Sigmoid colon (tissue), 7 donors: ENCODE data around the gene AP2A1. TPM values are rescaled to one million over a fixed set of nuclear protein-coding genes. Genes with fewer than 3 reads are reported as not detected.

Experiments used
- DNase-seq: peaks from one replicate; pipeline ENCODE4 v3.0.0-alpha.2; 2019
- H3K27ac ChIP-seq, 4 donors: fragments of 200-600 bp; sonication (generic); one replicate each; pipeline ENCODE4 v1.5.1; 2016 to 2019; ENCODE audit warnings: mild to moderate bottlenecking in 1 of 4
- H3K27me3 ChIP-seq, 3 donors: fragments of 200-600 bp; sonication (generic); one replicate each; pipeline ENCODE4 v1.5.1; 2019; ENCODE audit warnings: mild to moderate bottlenecking in 1 of 3
- H3K36me3 ChIP-seq, 4 donors: fragments of 200-600 bp; sonication (generic); one replicate each; pipeline ENCODE4 v1.5.1; 2016 to 2019
- H3K4me1 ChIP-seq, 4 donors: fragments of 200-600 bp; sonication (generic); one replicate each; pipeline ENCODE4 v1.5.1; 2017 to 2019
- H3K4me3 ChIP-seq, 4 donors: fragments of 200-600 bp; sonication (generic); one replicate each; pipeline ENCODE4 v1.5.1; 2017 to 2019; ENCODE audit warnings: mild to moderate bottlenecking in 2 of 4, moderate library complexity in 1 of 4
- H3K9me3 ChIP-seq, 4 donors: fragments of 200-600 bp in 3 of 4; sonication (generic) in 3 of 4; one replicate each; pipeline versions ENCODE4 v1.5.1 to v1.6.1; 2013 to 2019
- EP300 ChIP-seq, 4 donors: sonication (generic); formaldehyde crosslinking; IDR thresholded peaks; one replicate each; pipeline ENCODE4 v1.6.1; 2017; ENCODE audit warnings: antibody characterized with exemption in 4 of 4
- POLR2A ChIP-seq, 2 donors: fragments of 450-650 bp; IDR thresholded peaks; one replicate each; pipeline ENCODE4 v1.6.1; 2016; ENCODE audit warnings: antibody characterized with exemption in 2 of 2, mild to moderate bottlenecking in 2 of 2, moderate library complexity in 2 of 2
- POLR2AphosphoS5 ChIP-seq, 4 donors: sonication (generic); formaldehyde crosslinking; IDR thresholded peaks; one replicate each; pipeline ENCODE4 v1.6.1; 2017; ENCODE audit warnings: antibody characterized with exemption in 4 of 4
- WGBS, 2 donors: extraction: QIAGEN DNeasy Blood & Tissue Kit; methylation state at CpG; one replicate each; pipeline ENCODE4 v1.1.7; 2013; 5-methylcytosine and 5-hydroxymethylcytosine counted together
- intact Hi-C: fragments of 100-400 bp; cut with DNase I; formaldehyde crosslinking; loops from one replicate; pipeline ENCODE4 v1.15.1; 2023
- polyA plus RNA-seq, 3 donors: library from polyadenylated mRNA; stranded (reverse); fragments of 200-250 nt; gene quantifications; one replicate each; pipeline ENCODE4 v1.2.3, GENCODE V29; 2013
- total RNA-seq, 4 donors: library from RNA; depleted of rRNA; stranded (reverse); fragments of >200 nt; gene quantifications; one replicate each; pipeline ENCODE4 v1.1.0, GENCODE V29; 2016
- TF ChIP-seq, protein P1 (sequence below), 4 experiments: fragments of 450-650 bp in 3 of 4; fragments of 200-600 bp in 1 of 4; IDR thresholded peaks; one replicate each; pipeline ENCODE4 v1.5.1; 2016 to 2019; ENCODE audit warnings: antibody characterized with exemption in 4 of 4, mild to moderate bottlenecking in 3 of 4, moderate library complexity in 2 of 4
- donor health status: healthy with polysubstance abuse.
- donor health status: Bipolar disorder and iron deficiency.
- donor health status: healthy.

Gene AP2A1
- total and polyA plus RNA-seq, 7 donors: 33.0 to 81.1 (median 50.7) TPM

DNA sequence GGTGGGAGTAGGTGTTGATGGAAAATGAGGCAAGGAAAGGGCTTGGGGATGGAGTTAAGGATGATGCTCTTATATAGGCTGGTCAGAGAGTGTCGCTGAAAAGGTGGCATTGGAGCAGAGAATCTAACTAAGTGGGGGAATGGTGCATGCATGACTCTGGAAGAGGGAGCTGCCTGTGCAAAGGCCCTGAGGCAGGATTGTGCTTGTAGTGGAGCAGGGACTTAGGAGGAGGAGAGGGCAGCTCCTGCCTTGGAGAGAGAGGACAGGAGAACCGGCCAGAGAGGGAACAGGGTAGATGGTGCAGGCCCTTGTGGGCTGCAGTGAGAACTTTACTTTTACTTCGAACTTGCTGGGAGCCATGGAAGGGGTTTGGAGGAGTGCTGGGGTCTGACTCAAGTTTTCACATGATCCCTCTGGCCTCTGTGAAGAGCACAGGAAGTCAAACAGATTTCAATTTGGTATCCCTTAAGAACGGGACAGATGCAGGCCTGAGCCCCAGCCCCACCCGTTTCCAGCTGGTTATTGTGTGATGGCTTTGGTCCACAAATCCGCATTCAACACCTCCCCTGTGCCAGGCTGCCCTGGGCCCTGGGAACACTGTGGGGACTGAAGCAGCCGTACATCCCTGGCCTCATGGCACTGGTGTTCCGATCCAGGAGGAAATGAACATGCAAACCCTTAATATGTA lies 7.0 kb downstream of the AP2A1 start:
- no peaks in the 10 kb centered on the region for H3K27me3 ChIP-seq
- no peak overlapping the region for H3K4me3 ChIP-seq
- peaks cover 0 to 10% (median 0%) of the 10 kb centered on the region in 4 donors for H3K36me3 ChIP-seq
- H3K27ac ChIP-seq: no peak overlapping the region
- TF ChIP-seq, protein P1, sequence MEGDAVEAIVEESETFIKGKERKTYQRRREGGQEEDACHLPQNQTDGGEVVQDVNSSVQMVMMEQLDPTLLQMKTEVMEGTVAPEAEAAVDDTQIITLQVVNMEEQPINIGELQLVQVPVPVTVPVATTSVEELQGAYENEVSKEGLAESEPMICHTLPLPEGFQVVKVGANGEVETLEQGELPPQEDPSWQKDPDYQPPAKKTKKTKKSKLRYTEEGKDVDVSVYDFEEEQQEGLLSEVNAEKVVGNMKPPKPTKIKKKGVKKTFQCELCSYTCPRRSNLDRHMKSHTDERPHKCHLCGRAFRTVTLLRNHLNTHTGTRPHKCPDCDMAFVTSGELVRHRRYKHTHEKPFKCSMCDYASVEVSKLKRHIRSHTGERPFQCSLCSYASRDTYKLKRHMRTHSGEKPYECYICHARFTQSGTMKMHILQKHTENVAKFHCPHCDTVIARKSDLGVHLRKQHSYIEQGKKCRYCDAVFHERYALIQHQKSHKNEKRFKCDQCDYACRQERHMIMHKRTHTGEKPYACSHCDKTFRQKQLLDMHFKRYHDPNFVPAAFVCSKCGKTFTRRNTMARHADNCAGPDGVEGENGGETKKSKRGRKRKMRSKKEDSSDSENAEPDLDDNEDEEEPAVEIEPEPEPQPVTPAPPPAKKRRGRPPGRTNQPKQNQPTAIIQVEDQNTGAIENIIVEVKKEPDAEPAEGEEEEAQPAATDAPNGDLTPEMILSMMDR (IDR thresholded peaks at IDR 0.05): no peak
- TF ChIP-seq POLR2A (IDR thresholded peaks at IDR 0.05): no peak
- TF ChIP-seq EP300 (IDR thresholded peaks at IDR 0.05): no peak
- TF ChIP-seq POLR2AphosphoS5 (IDR thresholded peaks at IDR 0.05): no peak
- peaks cover 0 to 13% (median 5%) of the 10 kb centered on the region in 4 donors for H3K4me1 ChIP-seq
- intact Hi-C loops: no loop called here
- no peaks in the 10 kb centered on the region for H3K9me3 ChIP-seq
- DNase-seq: no peak
- WGBS, 2 donors: 76 to 86% methylated on average over 8 of the region's 8 CpGs

DNA sequence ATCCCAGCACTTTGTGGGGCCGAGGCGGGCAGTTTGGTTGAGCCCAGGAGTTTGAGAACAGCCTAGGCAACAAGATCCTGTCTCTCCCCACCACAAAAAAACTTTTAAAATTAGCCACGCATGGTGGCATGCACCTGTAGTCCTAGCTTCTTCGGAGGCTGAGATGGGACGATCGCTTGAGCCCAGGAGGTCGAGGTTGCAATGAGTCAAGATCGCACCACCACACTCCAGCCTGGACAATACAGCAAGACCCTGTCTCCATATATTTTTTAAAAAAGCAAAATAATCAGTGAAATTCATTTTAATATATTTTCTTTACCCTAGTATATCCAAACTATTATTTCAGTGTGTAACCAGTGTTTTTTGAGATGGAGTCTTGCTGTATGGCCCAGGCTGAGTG lies 8.2 kb downstream of the AP2A1 start:
- peaks cover 0 to 10% (median 0%) of the 10 kb centered on the region in 4 donors for H3K36me3 ChIP-seq
- H3K9me3 ChIP-seq: no peaks in the 10 kb centered on the region
- H3K4me1 ChIP-seq: peaks cover 0 to 5% (median 0%) of the 10 kb centered on the region in 4 donors
- no peaks in the 10 kb centered on the region for H3K27me3 ChIP-seq
- no peak for DNase-seq
- intact Hi-C loops: no loop called here
- H3K27ac ChIP-seq: no peak overlapping the region
- WGBS, 2 donors: 97% methylated on average over 8 of the region's 8 CpGs
- no peak overlapping the region for H3K4me3 ChIP-seq
- TF ChIP-seq EP300 (IDR thresholded peaks at IDR 0.05): no peak
- TF ChIP-seq POLR2AphosphoS5 (IDR thresholded peaks at IDR 0.05): no peak
- TF ChIP-seq, protein P1 (IDR thresholded peaks at IDR 0.05): no peak
- no peak for TF ChIP-seq POLR2A (IDR thresholded peaks at IDR 0.05)

DNA sequence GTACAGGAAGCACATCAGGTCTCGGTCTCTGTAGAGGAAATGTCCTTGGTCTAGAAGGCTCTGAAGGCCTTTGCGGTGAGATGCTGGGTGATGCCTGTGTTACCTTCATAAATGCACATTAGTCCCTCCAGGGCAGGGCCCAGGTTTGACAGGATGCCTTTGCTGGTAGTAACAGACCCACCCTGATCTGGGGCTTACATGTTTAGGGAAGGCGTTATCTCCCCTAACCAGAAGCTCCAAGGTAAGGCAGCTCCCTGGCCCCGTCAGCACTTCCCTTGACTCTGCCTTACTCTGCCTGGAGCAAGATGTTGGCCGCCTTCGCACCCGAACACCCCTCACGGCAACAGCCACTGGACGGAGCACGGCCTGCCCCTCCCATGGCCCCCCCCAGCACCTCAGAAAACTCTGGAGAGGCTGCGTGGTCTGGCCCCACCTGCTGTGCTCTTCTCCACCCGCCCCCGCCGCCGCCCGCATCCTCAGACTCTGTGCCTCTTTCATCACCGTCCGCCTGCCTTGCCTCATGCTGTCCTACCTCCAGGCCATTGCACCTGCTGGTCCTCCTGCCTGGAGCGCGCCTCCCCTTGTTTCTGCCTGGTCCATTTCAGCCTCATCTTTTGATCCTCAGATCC lies 9.1 kb downstream of the AP2A1 start:
- Histone ChIP-seq H3K27ac (no peak overlapping the region), H3K36me3 (peaks cover 0 to 10% (median 0%) of the 10 kb centered on the region in 4 donors), H3K9me3 (no peaks in the 10 kb centered on the region), H3K27me3 (no peaks in the 10 kb centered on the region), H3K4me1 (peaks cover 0 to under 1% (median 0%) of the 10 kb centered on the region in 4 donors), H3K4me3 (no peak overlapping the region)
- 95% methylated on average over 20 of the region's 20 CpGs for WGBS, 2 donors
- intact Hi-C loops: no loop called here
- DNase-seq: no peak
- TF ChIP-seq, protein P1 (IDR thresholded peaks at IDR 0.05): no peak
- TF ChIP-seq POLR2A (IDR thresholded peaks at IDR 0.05) (no peak), EP300 (IDR thresholded peaks at IDR 0.05) (no peak), POLR2AphosphoS5 (IDR thresholded peaks at IDR 0.05) (no peak)

DNA sequence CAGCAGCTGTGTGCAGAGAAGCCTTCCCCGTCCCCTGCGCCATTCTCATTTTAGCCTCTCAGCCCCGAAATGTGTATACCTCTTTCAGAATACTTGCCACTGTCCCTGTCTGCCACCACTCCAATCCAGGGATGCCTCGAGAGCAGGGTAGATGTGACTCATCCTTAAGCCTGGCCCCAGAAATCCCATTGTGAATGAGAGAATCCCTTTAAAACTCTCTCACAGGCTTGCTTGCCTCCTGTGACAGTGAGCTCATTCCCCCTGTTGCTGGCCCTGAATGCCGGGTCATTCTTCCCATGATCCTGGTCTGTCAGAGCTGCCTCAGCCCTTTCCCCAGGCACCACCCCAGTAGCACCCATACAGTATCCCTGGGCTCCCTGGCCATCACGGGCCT lies 9.6 kb downstream of the AP2A1 start:
- Histone ChIP-seq H3K27ac (no peak overlapping the region), H3K27me3 (no peaks in the 10 kb centered on the region), H3K36me3 (peaks cover 0 to 10% (median 0%) of the 10 kb centered on the region in 4 donors), H3K9me3 (no peaks in the 10 kb centered on the region), H3K4me3 (no peak overlapping the region), H3K4me1 (no peaks in the 10 kb centered on the region)
- intact Hi-C loops: no loop called here
- no peak for DNase-seq
- 96% methylated on average over 6 of the region's 6 CpGs for WGBS, 2 donors
- no peak for TF ChIP-seq POLR2AphosphoS5 (IDR thresholded peaks at IDR 0.05)
- no peak for TF ChIP-seq EP300 (IDR thresholded peaks at IDR 0.05)
- no peak for TF ChIP-seq POLR2A (IDR thresholded peaks at IDR 0.05)
- TF ChIP-seq, protein P1 (IDR thresholded peaks at IDR 0.05): no peak
